Astrocyte of the spinal cord (primary cell): ENCODE data around the gene ST3GAL5.

Experiments
- DNase-seq: peaks from one replicate; pipeline ENCODE4 v3.0.0; 2011; ENCODE audit warnings: low read depth, low spot score
- H3K4me3 ChIP-seq: 2 replicates; pipeline ENCODE4 v1.5.1; 2011; ENCODE audit warnings: low read depth, mild to moderate bottlenecking, low read length, moderate library complexity
- CTCF ChIP-seq: IDR thresholded peaks from 2 replicates; pipeline ENCODE4 v1.5.1; 2012; ENCODE audit warnings: low read depth, mild to moderate bottlenecking, low read length, inconsistent platforms
- in situ Hi-C: cut with HindIII; loops from 2 replicates; pipeline ENCODE4 v1.10.0; 2017; ENCODE audit warnings: low sequenced_read_pairs

ST3GAL5 gene

DNA sequence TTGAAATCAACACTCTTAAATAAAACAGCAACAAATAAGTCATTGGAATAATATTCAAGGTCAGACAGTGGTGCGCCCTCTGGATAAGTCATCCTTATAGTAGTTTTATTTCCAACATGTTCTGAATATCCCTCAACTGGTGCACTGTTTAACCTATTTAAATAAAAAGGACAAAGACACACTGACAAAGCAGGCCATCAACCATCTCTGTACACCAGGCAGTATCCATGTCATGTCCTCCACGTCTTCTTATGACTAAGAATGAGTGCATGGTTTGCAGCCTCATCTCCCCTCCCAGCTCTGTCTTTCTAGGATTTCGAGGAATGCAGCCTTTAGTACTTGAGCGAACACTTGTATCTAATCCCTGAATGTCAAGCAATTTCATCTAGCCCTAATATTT lies 42.4 kb downstream of the ST3GAL5 start:
- TF ChIP-seq CTCF = no peak
- in situ Hi-C loops = no loop called here
- peak; percentile 61 for DNase-seq
- H3K4me3 ChIP-seq = no peak overlapping the region

GRCh38 chr2:85844486-85844885 lies 44.3 kb downstream of the ST3GAL5 start:
- no peak for TF ChIP-seq CTCF
- DNase-seq = no peak
- H3K4me3 ChIP-seq = no peak overlapping the region
- in situ Hi-C loops = no loop called here

DNA sequence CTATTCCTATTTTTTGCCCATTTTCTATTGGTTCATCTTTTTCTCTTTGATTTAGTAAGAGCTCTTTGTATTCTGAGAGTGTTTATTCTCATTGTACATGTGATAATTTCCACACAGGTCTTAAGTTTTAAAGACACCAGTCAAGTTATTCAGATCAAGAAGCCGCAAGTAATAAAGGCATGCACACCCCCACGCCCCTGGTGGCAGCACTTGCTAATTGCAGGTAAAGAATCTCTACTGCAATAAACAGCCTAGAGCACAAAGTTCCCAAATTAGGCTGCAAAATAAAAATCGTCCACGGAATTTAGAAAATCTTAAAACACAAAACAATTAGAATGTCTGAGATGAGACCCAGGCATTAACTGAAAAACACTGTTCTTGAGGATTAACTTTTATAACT lies 45.2 kb downstream of the ST3GAL5 start:
- TF ChIP-seq CTCF = peak; percentile 50

GRCh38 chr2:85840091-85840490 lies 48.7 kb downstream of the ST3GAL5 start:
- TF ChIP-seq CTCF = no peak
- DNase-seq = no peak
- no peak overlapping the region for H3K4me3 ChIP-seq
- in situ Hi-C loops = no loop called here

More for the DNA sequence above, 45.2 kb downstream of the ST3GAL5 start:
- H3K4me3 ChIP-seq = no peak overlapping the region
- no peak for DNase-seq
- in situ Hi-C loops = no loop called here

- in situ Hi-C loops = no loop called here
- DNase-seq = no peak
- H3K4me3 ChIP-seq = no peak overlapping the region
- TF ChIP-seq CTCF = no peak
These were observed 49.3 kb downstream of the ST3GAL5 start for GRCh38 chr2:85839461-85839860.

DNA sequence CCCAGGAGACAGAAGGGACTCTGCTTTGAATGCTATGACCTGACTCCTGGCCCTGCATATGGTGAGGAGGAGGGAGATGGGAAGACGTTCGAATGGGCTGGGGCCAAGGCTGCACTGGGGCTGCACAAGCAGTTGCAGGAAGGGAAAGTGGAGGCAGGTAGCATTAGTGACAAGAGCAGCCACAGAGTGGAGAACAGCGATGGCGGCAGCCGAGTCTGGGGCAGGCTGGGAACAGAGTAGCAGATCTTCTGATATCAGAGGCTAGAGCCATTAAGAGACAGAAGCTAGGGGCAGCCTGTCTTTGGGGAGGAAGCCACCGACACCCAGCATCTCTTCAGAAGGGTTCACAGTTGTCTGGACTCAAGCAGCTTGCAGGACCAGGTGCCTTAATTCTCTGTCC lies 50.1 kb downstream of the ST3GAL5 start:
- DNase-seq = no peak
- H3K4me3 ChIP-seq = no peak overlapping the region
- in situ Hi-C loops = no loop called here
- no peak for TF ChIP-seq CTCF

DNA sequence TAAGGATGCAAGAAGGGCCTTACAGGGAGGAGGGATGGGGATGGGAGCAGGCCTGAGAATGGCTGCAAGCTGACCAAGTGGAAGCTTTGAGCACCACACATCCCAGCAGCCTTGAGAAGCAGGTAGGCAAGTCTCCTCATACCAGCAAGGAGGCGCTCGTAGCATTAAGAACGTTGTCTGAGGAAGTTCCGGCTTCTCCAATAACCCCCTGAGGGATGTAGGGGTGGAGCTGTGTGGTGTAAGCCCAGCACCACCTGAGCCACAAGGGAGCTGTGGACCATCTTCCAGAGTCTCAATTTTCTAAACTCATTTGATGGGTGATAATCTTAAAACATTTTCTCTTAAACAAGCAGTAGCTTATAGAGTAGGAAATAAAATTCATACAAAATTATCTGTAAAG lies 50.6 kb downstream of the ST3GAL5 start:
- in situ Hi-C loops = no loop called here

More for the DNA sequence above, 50.6 kb downstream of the ST3GAL5 start:
- no peak overlapping the region for H3K4me3 ChIP-seq
- TF ChIP-seq CTCF = no peak
- no peak for DNase-seq
